Measurements from ENCODE around the gene CYB5B. TPM values are rescaled to one million over a fixed set of nuclear protein-coding genes. Genes with fewer than 3 reads are reported as not detected.
A peak's percentile ranks its signal among the peaks of the same experiment; 100 is the strongest.

CYB5B gene
- total and polyA plus RNA-seq, 7 donors, result 42.1 to 92.8 (median 54.5) TPM

DNA sequence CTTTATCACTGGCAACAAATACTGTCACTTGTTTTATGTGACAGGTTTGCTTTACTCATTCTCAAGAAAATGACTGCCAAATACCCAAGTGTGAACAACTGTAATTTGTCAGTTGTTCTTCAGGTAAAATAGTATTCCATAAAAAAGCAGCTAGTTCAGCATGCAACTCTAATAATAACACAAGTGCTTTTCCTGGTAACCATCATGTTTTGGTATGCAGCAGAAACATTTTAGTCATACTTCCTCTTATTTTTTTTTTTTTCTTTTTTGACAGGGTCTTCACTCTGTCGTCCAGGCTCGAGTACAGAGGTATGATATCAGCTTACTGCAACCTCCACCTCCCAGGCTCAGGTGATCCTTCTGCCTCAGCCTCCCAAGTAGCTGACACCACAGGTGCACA is 43.2 kb upstream of the CYB5B start:
- no peaks in the 10 kb centered on the region for H3K27me3 ChIP-seq (ENCODE audit: insufficient read depth in 3 of 3, low read length in 2 of 3)
- intact Hi-C loops (cut with DNase I), result loop anchor here in 1 of 2 donors (5.0 kb wide), 1 partner anchor 39 kb away; no protein-coding TSS in a partner anchor
- ATAC-seq (no peak), DNase-seq (no peak)
- H3K27ac ChIP-seq, result no peak overlapping the region
- WGBS, 3 donors, result 66 to 73% (median 68%) methylated on average over 2 of the region's 2 CpGs
- H3K9me3 ChIP-seq, result no peaks in the 10 kb centered on the region
- H3K4me1 ChIP-seq, result peaks cover 10% of the 10 kb centered on the region
- TF ChIP-seq, protein P1, sequence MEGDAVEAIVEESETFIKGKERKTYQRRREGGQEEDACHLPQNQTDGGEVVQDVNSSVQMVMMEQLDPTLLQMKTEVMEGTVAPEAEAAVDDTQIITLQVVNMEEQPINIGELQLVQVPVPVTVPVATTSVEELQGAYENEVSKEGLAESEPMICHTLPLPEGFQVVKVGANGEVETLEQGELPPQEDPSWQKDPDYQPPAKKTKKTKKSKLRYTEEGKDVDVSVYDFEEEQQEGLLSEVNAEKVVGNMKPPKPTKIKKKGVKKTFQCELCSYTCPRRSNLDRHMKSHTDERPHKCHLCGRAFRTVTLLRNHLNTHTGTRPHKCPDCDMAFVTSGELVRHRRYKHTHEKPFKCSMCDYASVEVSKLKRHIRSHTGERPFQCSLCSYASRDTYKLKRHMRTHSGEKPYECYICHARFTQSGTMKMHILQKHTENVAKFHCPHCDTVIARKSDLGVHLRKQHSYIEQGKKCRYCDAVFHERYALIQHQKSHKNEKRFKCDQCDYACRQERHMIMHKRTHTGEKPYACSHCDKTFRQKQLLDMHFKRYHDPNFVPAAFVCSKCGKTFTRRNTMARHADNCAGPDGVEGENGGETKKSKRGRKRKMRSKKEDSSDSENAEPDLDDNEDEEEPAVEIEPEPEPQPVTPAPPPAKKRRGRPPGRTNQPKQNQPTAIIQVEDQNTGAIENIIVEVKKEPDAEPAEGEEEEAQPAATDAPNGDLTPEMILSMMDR (IDR thresholded peaks at IDR 0.05), result no peak
- no peak overlapping the region for H3K4me3 ChIP-seq
- H3K36me3 ChIP-seq (ENCODE audit: insufficient read depth in 1 of 2, low read depth in 1 of 2), result peaks cover 13 to 76% of the 10 kb centered on the region in 2 donors

DNA sequence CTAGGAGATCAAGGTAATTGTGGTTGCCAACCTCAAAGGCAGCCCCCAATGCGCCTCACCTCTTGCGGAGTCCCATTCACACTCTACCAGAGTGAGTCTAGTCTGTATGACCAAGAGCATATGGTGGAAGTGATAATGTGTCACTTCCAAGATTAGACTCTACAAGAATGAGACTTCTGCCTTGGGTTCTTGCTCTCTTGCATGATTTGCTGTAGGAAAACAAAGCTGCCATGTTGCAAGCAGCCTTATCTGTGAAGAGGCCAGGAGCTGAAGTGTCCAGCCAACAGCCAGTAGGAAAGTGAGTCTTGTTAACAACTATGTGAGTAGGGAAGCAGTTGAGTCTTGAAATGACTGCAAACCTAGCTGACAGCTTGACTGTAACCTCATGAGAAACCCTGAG is 42.0 kb upstream of the CYB5B start:
- 96 to 98% (median 98%) methylated on average over 2 of the region's 2 CpGs for WGBS, 3 donors
- Histone ChIP-seq H3K27ac (no peak overlapping the region), H3K9me3 (no peaks in the 10 kb centered on the region), H3K27me3 (ENCODE audit: insufficient read depth in 3 of 3, low read length in 2 of 3) (no peaks in the 10 kb centered on the region), H3K4me3 (no peak overlapping the region), H3K36me3 (ENCODE audit: insufficient read depth in 1 of 2, low read depth in 1 of 2) (peaks cover 13 to 72% of the 10 kb centered on the region in 2 donors), H3K4me1 (peaks cover 11% of the 10 kb centered on the region)
- ATAC-seq (no peak), DNase-seq (no peak)
- TF ChIP-seq, protein P1 (IDR thresholded peaks at IDR 0.05), result no peak
- intact Hi-C loops (cut with DNase I), result loop anchor here in 1 of 2 donors (5.0 kb wide), 1 partner anchor 40 kb away; no protein-coding TSS in a partner anchor

DNA sequence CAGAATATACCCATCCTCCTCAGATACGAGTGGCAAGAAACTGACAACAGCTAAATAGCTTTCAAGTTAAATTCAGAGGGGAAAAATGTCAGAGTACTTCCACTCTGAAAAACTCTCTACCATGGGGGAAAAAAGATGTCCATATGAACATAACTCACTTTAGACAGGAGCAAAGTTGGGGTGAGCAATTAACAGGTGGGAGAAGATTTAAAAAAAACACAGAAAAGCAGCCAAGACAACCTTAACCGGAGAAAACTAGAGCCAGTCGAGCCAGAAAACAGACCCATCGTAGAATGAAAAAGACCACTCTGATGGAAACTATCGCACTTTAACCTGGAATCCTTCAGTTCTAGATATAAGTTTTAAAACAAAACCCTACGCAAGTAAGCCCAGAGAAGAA is 39.4 kb upstream of the CYB5B start:
- Histone ChIP-seq H3K27me3 (ENCODE audit: insufficient read depth in 3 of 3, low read length in 2 of 3) (no peaks in the 10 kb centered on the region), H3K9me3 (no peaks in the 10 kb centered on the region), H3K27ac (peak overlapping the region; percentile 88), H3K36me3 (ENCODE audit: insufficient read depth in 1 of 2, low read depth in 1 of 2) (peaks cover 8 to 47% of the 10 kb centered on the region in 2 donors), H3K4me3 (peak overlapping the region; percentile 74), H3K4me1 (peaks cover 11% of the 10 kb centered on the region)
- no peak for DNase-seq
- 3 to 5% (median 4%) methylated on average over 6 of the region's 6 CpGs for WGBS, 3 donors
- intact Hi-C loops (cut with DNase I), result loop anchor here (2.0 to 5.0 kb wide), 3 partner anchors 43 to 66 kb away; no protein-coding TSS in a partner anchor
- ATAC-seq, result no peak
- TF ChIP-seq, protein P1 (IDR thresholded peaks at IDR 0.05), result no peak

DNA sequence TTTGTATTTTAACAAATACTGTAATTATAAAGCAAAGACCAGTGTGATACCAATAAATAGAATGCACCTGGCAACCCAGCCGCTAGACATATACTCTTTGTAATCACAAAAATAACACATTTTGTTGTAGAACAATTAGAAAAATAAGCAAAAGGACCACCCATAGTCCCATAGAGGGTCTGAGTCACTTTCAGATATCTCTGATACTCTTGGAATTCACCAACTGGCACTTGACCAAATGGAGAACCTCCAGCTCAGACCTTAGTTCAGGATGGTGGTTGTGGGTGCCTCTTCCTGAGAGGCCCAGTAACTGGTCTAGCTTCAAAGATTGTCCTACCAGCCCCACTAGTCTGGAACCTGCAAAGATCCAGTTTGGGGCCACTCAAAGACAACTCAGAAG is 37.8 kb upstream of the CYB5B start:
- TF ChIP-seq, protein P1 (IDR thresholded peaks at IDR 0.05), result no peak
- Histone ChIP-seq H3K4me1 (peaks cover 11% of the 10 kb centered on the region), H3K36me3 (ENCODE audit: insufficient read depth in 1 of 2, low read depth in 1 of 2) (peaks cover 4 to 31% of the 10 kb centered on the region in 2 donors), H3K4me3 (peak overlapping the region; percentile 74), H3K9me3 (no peaks in the 10 kb centered on the region), H3K27me3 (ENCODE audit: insufficient read depth in 3 of 3, low read length in 2 of 3) (no peaks in the 10 kb centered on the region), H3K27ac (peak overlapping the region; percentile 88)
- DNase-seq, result no peak
- intact Hi-C loops (cut with DNase I), result loop anchor here in 1 of 2 donors (2.0 kb wide), 1 partner anchor 180 kb away; no protein-coding TSS in a partner anchor
- no peak for ATAC-seq
- 90 to 94% (median 94%) methylated on average over 1 of the region's 1 CpG for WGBS, 3 donors
